Cardiac septum (tissue), 1 donor: ENCODE measurements around the gene WDR81. TPM values are rescaled to one million over a fixed set of nuclear protein-coding genes. Genes with fewer than 3 reads are reported as not detected.
"Not testable (repeated sequence)": the region's sequence is repeated elsewhere in the genome, so short reads cannot be mapped to it uniquely, and the experiment has no call there.

Source experiments
- DNase-seq: peaks from one replicate; pipeline ENCODE4 v3.0.0-alpha.2; 2020; ENCODE audit warnings: low spot score
- intact Hi-C: fragments of 100-400 bp; cut with DNase I; formaldehyde crosslinking; loops from one replicate; pipeline ENCODE4 v1.14.0; 2022
- total RNA-seq: library from RNA; stranded (reverse); fragmentation: NEBNext Ultra II Directional; extraction: Animal tissue kit (Norgen Biotek cat#: 25700); gene quantifications from one replicate; pipeline ENCODE4 v1.2.1, GENCODE V29; 2021
- donor health status: DM: no; HTN: no; CAD: no.

WDR81 gene
- total RNA-seq, 1 donor from 2014 or later = 7.2 TPM

- intact Hi-C loops = no loop called here
- DNase-seq = no peak
Observed at GRCh38 chr17:1766382-1767135, 42.1 kb downstream of the WDR81 start.

- intact Hi-C loops = no loop called here
- no peak for DNase-seq
Observed at GRCh38 chr17:1767358-1767757, 42.9 kb downstream of the WDR81 start.

DNA sequence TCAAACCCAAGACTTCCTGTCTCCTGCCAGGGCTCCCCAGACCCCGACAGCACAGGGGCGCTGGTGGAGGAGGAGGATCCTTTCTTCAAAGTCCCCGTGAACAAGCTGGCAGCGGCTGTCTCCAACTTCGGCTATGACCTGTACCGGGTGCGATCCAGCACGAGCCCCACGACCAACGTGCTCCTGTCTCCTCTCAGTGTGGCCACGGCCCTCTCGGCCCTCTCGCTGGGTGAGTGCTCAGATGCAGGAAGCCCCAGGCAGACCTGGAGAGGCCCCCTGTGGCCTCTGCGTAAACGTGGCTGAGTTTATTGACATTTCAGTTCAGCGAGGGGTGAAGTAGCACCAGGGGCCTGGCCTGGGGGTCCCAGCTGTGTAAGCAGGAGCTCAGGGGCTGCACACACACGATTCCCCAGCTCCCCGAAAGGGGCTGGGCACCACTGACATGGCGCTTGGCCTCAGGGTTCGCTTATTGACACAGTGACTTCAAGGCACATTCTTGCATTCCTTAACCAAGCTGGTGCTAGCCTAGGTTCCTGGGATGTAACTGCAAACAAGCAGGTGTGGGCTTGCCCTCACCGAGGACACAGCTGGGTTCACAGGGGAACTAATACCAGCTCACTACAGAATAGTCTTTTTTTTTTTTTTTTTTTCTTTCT lies 45.4 kb downstream of the WDR81 start:
- intact Hi-C loops = no loop called here
- no peak for DNase-seq

- DNase-seq = not testable (repeated sequence)
Observed at GRCh38 chr17:1773000-1773695, 48.6 kb downstream of the WDR81 start.

DNA sequence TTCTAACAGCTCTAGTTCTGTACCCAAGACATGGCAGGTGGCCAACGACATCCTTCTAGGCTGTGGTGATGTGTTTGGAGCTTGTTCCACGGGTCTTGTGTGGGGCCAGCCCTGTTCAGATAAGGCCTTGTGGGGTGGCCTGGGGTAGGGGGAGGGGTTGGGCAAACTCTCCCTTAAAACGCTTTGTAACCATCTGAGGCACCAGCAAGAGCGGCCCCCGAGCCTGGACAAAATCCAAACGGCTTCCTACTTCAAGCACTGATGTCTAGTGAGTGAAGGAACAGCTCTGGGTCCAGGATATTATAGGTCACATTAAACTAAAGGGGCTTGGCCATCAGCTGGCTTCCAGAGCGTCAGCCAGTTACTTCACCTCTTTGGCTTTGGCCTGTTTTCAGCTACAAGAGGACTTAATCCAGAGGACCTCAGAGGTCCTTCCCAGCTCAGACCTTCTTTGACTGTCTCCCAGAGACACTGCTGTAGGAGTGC lies 49.2 kb downstream of the WDR81 start:
- intact Hi-C loops = no loop called here
- DNase-seq = no peak

More at GRCh38 chr17:1773000-1773695, 48.6 kb downstream of the WDR81 start:
- intact Hi-C loops = not testable (repeated sequence)

GRCh38 chr17:1774390-1775176 lies 50.1 kb downstream of the WDR81 start:
- intact Hi-C loops = no loop called here
- no peak for DNase-seq

- intact Hi-C loops = no loop called here
- no peak for DNase-seq
Observed at GRCh38 chr17:1776328-1776727, 51.8 kb downstream of the WDR81 start.

DNA sequence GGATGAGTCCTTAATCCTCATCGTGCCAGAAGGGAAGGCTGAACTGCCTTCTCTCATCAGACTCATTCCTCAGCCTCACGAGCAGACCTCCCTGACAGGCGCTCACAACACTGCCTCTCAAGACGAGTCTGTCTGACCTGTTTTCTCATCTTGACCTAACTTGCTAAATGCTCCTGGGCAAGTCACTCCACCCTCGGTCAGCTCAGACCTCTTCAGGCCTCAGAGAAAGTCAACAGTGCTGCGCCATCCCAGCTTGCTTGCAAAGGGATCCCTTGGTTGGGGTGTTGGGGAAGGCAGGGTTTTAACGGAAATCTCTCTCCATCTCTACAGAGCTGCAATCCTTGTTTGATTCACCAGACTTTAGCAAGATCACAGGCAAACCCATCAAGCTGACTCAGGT lies 52.4 kb downstream of the WDR81 start:
- no peak for DNase-seq
- intact Hi-C loops = no loop called here

- no peak for DNase-seq
- intact Hi-C loops = loop anchor here (5.0 kb wide), 2 partner anchors 107 to 202 kb away; no protein-coding TSS in a partner anchor
Observed at GRCh38 chr17:1779571-1780131, 55.1 kb downstream of the WDR81 start.

GRCh38 chr17:1782171-1782567 lies 57.7 kb downstream of the WDR81 start:
- intact Hi-C loops = loop anchor here (2.0 to 5.0 kb wide), 4 partner anchors 57 to 205 kb away; partner anchors contain the start of gene WDR81
- DNase-seq = no peak

GRCh38 chr17:1783271-1783670 lies 58.8 kb downstream of the WDR81 start:
- intact Hi-C loops = loop anchor here (2.0 to 5.0 kb wide), 4 partner anchors 58 to 206 kb away; partner anchors contain the start of gene WDR81
- no peak for DNase-seq

GRCh38 chr17:1783834-1784611 lies 59.5 kb downstream of the WDR81 start:
- DNase-seq = peak; percentile 83
- intact Hi-C loops = loop anchor here (2.0 to 5.0 kb wide), 4 partner anchors 59 to 207 kb away; partner anchors contain the start of gene WDR81

DNA sequence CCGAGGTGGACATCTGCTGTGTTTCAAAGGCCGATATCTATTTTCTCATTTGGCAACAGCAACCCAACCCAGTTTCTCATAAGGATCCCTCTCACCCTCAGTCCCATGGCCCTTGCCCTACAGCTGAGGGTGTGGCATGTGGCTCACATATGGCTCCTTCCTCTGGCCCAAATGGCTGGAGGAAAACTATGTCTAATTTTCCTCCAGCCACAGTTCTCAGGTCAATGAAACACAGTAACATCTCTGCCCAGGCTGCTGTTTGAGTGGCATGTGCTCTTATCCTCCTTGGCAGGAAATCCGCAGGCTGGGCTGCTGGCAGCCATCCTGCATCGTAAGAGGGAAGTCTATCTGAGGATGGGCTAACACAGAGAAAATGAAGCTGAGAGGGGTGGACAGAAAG lies 61.4 kb downstream of the WDR81 start:
- no peak for DNase-seq
- intact Hi-C loops = no loop called here

DNA sequence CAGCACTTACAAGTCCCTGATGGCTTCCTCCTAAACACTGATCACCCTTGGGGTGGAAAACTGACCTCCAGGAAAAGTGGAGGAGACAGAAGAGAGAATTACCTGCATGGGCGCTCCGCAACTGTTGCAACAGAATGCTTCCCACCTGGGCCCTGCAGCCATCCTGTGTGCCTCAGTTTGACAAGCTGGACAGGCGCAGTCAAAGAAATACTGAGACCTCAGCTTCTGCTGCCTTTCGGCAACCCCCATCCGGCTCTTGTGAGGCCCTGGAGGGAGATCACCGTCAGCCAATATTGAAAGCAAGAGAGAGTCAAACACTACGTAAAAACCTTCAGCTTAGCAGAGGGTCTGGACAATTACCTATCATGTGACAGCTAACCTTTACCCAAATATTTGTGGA lies 62.2 kb downstream of the WDR81 start:
- intact Hi-C loops = no loop called here
- no peak for DNase-seq

DNA sequence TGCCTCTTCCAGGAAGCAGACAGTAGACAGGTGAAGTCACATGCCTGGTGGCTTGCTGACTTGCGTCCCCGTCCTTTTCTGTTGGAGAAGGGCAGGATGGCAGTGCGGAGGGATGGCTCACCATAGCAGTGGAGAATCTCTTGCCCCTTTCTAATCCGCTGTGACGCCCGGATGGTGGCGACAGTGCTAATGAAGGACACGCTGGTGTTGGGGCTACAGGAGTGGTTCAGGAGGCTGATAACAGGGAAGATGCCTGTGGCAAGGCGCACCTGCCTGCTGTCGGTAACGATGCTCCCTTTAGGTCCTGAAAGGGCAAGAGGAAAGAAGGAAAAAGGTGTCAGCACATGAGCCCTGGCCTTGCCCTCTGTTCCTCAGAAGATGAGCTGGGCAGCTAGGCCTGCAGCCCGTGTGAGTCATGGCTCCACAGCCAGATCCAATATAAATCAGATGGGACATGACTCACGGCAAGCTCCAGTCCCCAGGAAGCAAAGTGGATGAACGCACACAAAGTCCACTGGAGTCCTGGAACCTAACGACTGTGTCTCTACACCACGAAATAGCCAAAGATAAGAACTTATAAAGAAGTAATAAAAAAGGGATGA lies 62.9 kb downstream of the WDR81 start:
- intact Hi-C loops = no loop called here
- peak; percentile 83 for DNase-seq
